SK-N-SH (cell line): ENCODE data around the gene YKT6. TPM values are rescaled to one million over a fixed set of nuclear protein-coding genes. Genes with fewer than 3 reads are reported as not detected.

Source experiments
- CTCF ChIA-PET: fragments of 300-600, 350-600 bp; formaldehyde crosslinking; extraction: SDS; loops from one replicate; lab custom pipeline; 2021; lab: Yijun Ruan, JAX
- POLR2A ChIA-PET: fragments of 350-600 bp; sonication (Branson Sonifier 250); formaldehyde crosslinking; extraction: SDS; loops from one replicate; lab custom pipeline; 2020; ENCODE audit warnings: antibody characterized with exemption, inconsistent platforms; lab: Yijun Ruan, JAX
- DNase-seq: peaks from one replicate; pipeline ENCODE4 v3.0.0; 2012
- H2AFZ ChIP-seq: fragments of 200-600 bp; sonication (generic); 2 replicates; pipeline ENCODE4 v1.8.1; 2016; ENCODE audit warnings: antibody characterized with exemption, mild to moderate bottlenecking, low read depth
- H3F3A ChIP-seq: fragments of 200-600 bp; sonication (generic); replicated peaks from 2 replicates; pipeline ENCODE3; 2016; ENCODE audit warnings: antibody characterized with exemption, mild to moderate bottlenecking; ENCODE audit not compliant: insufficient read depth
- H3K27ac ChIP-seq, 2 experiments: fragments of 200-500 bp in 1 of 2; fragments of 200-600 bp in 1 of 2; sonication (Bioruptor generic) in 1 of 2; sonication (generic), shearing (Covaris generic) in 1 of 2; 2 replicates each; pipeline versions ENCODE4 v1.5.1 to v1.6.1; 2014 to 2016; ENCODE audit warnings: low read depth in 2 of 2, inconsistent platforms in 1 of 2, low read length in 1 of 2, mild to moderate bottlenecking in 1 of 2, mixed read lengths in 1 of 2
- H3K27me3 ChIP-seq: fragments of 200-600 bp; sonication (generic), shearing (Covaris generic); 2 replicates; pipeline ENCODE4 v1.6.1; 2016; ENCODE audit warnings: mixed run types; ENCODE audit not compliant: insufficient read depth
- H3K36me3 ChIP-seq, 2 experiments: fragments of 200-500 bp in 1 of 2; fragments of 200-600 bp in 1 of 2; sonication (Bioruptor generic) in 1 of 2; sonication (generic) in 1 of 2; replicated peaks in 1 of 2; 2 replicates each; pipeline versions ENCODE3 to v1.5.1; 2014 to 2016; ENCODE audit warnings: low read length in 1 of 2, mild to moderate bottlenecking in 1 of 2; ENCODE audit not compliant: insufficient read depth in 2 of 2, control insufficient read depth in 1 of 2
- H3K4me1 ChIP-seq, 2 experiments: fragments of 200-500 bp in 1 of 2; fragments of 200-600 bp in 1 of 2; sonication (Bioruptor generic) in 1 of 2; sonication (generic), shearing (Covaris generic) in 1 of 2; 2 replicates each; pipeline versions ENCODE4 v1.5.1 to v1.6.1; 2014 to 2016; ENCODE audit warnings: low read depth in 1 of 2, low read length in 1 of 2, mixed run types in 1 of 2; ENCODE audit not compliant: insufficient read depth in 2 of 2, control insufficient read depth in 1 of 2
- H3K4me2 ChIP-seq: fragments of 200-600 bp; sonication (generic), shearing (Covaris generic); 2 replicates; pipeline ENCODE4 v1.6.1; 2017; ENCODE audit warnings: mixed run types
- H3K4me3 ChIP-seq, 2 experiments: fragments of 200-500 bp in 1 of 2; fragments of 200-600 bp in 1 of 2; sonication (Bioruptor generic) in 1 of 2; sonication (generic), shearing (Covaris generic) in 1 of 2; 2 replicates each; pipeline versions ENCODE4 v1.5.1 to v1.8.1; 2014 to 2016; ENCODE audit warnings: low read depth in 2 of 2, inconsistent platforms in 1 of 2, low read length in 1 of 2, mild to moderate bottlenecking in 1 of 2, mixed read lengths in 1 of 2, moderate library complexity in 1 of 2
- H3K79me2 ChIP-seq: fragments of 200-600 bp; sonication (generic); 2 replicates; pipeline ENCODE4 v1.8.1; 2017; ENCODE audit warnings: mild to moderate bottlenecking; ENCODE audit not compliant: insufficient read depth
- H3K9ac ChIP-seq: fragments of 200-600 bp; sonication (generic); 2 replicates; pipeline ENCODE4 v1.6.1; 2017; ENCODE audit warnings: mixed run types
- H3K9me2 ChIP-seq: fragments of 200-600 bp; sonication (generic); 2 replicates; pipeline ENCODE4 v1.6.1; 2017; ENCODE audit warnings: mixed run types
- H3K9me3 ChIP-seq: fragments of 200-600 bp; sonication (generic); 2 replicates; pipeline ENCODE4 v1.6.1; 2017; ENCODE audit warnings: mixed run types, mild to moderate bottlenecking, moderate library complexity
- H4K20me1 ChIP-seq: fragments of 200-600 bp; sonication (generic); 2 replicates; pipeline ENCODE4 v1.6.1; 2017; ENCODE audit warnings: mild to moderate bottlenecking, mixed run types; ENCODE audit not compliant: insufficient read depth
- CHD2 ChIP-seq: fragments of 150-350 bp; IDR thresholded peaks from 2 replicates; pipeline ENCODE4 v1.6.1; 2018; ENCODE audit warnings: low read length; ENCODE audit not compliant: partially characterized antibody
- ELF1 ChIP-seq: IDR thresholded peaks from 2 replicates; pipeline ENCODE4 v1.4.0; 2012
- FOXM1 ChIP-seq: IDR thresholded peaks from 2 replicates; pipeline ENCODE4 v1.4.0; 2012; ENCODE audit warnings: low read depth, mild to moderate bottlenecking
- GATA2 ChIP-seq: sonication (generic); formaldehyde crosslinking; IDR thresholded peaks from 2 replicates; pipeline ENCODE4 v1.5.0; 2020; ENCODE audit warnings: mild to moderate bottlenecking, missing genetic modification reagents
- JUND ChIP-seq: IDR thresholded peaks from 2 replicates; pipeline ENCODE4 v1.4.0; 2012
- RAD21 ChIP-seq: IDR thresholded peaks from 2 replicates; pipeline ENCODE4 v1.6.1; 2012; ENCODE audit warnings: mild to moderate bottlenecking, low read length
- SMC3 ChIP-seq: IDR thresholded peaks from 2 replicates; pipeline ENCODE4 v1.6.1; 2012; ENCODE audit warnings: low read depth, low read length, improper control_type of control experiment
- TAF1 ChIP-seq: IDR thresholded peaks from 2 replicates; pipeline ENCODE4 v1.6.1; 2012; ENCODE audit warnings: low read depth, mild to moderate bottlenecking, low read length, moderate library complexity, borderline replicate concordance
- TEAD4 ChIP-seq: IDR thresholded peaks from 2 replicates; pipeline ENCODE4 v1.4.0; 2012; ENCODE audit warnings: mild to moderate bottlenecking, borderline replicate concordance; ENCODE audit not compliant: insufficient read depth
- WGBS: methylation state at CpG from one replicate; pipeline ENCODE4 v1.1.6; 2017; ENCODE audit warnings: low lambda C conversion rate; 5-methylcytosine and 5-hydroxymethylcytosine counted together
- polyA plus RNA-seq, 3 experiments: library from polyadenylated mRNA; depleted of rRNA; stranded (reverse); fragments of >200 nt; gene quantifications; 2 replicates each; pipeline ENCODE4 v1.2.3, GENCODE V29; 2012
- TF ChIP-seq, protein P1 (sequence below): IDR thresholded peaks from 2 replicates; pipeline ENCODE4 v1.6.1; 2012; ENCODE audit warnings: mild to moderate bottlenecking, low read depth, low read length, moderate library complexity
- TF ChIP-seq, protein P2 (sequence below): fragments of 150-350 bp; IDR thresholded peaks from 2 replicates; pipeline ENCODE4 v1.6.1; 2017; ENCODE audit warnings: antibody characterized with exemption, low read length, low read depth, borderline replicate concordance
- TF ChIP-seq, protein P3 (sequence below): IDR thresholded peaks from 2 replicates; pipeline ENCODE4 v1.4.0; 2012; ENCODE audit warnings: low read depth, borderline replicate concordance
- TF ChIP-seq, protein P4 (sequence below): IDR thresholded peaks from 2 replicates; pipeline ENCODE4 v1.4.0; 2012; ENCODE audit warnings: low read depth

Gene YKT6
- polyA plus RNA-seq, 1 of the 3 experiments (the other 2 are of a cell fraction): 170 TPM

DNA sequence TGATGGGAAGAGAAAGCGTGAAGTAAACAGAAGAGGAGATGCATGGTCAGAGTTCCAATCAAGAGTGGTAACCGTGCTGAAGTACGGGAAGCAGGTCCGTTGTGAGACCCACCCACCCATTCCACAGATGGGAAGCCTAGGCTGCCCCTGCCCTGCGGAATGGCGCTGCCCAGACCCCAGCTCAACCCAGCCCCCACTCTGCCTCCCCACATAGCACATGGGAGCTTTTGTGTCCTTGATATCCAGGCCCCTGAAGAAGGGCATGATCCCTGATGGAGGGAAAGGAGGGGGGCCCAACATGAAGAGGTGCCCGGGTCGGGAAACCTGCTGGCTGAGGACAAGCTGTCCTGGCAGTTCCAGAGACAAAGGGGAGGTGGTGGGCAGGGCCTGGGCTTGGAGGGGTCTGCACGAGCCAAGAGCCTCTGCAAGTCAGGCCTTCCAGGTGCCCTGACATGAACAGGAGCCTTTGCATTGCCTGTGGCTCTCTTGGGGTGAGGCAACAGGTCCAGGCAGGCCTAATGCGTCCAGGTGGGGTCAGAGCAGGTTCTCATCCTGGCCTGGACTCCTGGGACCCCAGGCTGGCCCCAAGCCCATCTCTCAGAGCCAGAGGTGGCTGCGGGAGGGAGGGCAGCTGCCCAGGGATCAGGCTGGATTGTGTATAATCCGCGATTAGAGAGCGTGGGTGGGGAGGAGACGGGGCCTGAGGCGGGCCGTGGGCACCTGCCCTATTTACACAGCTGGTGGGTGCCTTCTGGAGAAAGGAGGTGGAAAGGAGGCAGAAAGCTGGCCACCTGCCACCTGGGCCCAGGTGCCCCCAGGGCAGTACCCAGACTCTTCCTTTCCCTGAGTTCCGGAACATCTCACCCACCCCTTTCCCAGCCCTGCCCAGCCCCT, 23.5 kb downstream of the YKT6 start:
- H3K27ac ChIP-seq: peak overlapping the region in 1 of 2 experiments; percentile 50; a peak in 1 of 4 replicates
- no peaks in the 10 kb centered on the region for H3F3A ChIP-seq
- no peaks in the 10 kb centered on the region for H3K9me2 ChIP-seq
- no peaks in the 10 kb centered on the region for H3K79me2 ChIP-seq
- TF ChIP-seq, protein P1, sequence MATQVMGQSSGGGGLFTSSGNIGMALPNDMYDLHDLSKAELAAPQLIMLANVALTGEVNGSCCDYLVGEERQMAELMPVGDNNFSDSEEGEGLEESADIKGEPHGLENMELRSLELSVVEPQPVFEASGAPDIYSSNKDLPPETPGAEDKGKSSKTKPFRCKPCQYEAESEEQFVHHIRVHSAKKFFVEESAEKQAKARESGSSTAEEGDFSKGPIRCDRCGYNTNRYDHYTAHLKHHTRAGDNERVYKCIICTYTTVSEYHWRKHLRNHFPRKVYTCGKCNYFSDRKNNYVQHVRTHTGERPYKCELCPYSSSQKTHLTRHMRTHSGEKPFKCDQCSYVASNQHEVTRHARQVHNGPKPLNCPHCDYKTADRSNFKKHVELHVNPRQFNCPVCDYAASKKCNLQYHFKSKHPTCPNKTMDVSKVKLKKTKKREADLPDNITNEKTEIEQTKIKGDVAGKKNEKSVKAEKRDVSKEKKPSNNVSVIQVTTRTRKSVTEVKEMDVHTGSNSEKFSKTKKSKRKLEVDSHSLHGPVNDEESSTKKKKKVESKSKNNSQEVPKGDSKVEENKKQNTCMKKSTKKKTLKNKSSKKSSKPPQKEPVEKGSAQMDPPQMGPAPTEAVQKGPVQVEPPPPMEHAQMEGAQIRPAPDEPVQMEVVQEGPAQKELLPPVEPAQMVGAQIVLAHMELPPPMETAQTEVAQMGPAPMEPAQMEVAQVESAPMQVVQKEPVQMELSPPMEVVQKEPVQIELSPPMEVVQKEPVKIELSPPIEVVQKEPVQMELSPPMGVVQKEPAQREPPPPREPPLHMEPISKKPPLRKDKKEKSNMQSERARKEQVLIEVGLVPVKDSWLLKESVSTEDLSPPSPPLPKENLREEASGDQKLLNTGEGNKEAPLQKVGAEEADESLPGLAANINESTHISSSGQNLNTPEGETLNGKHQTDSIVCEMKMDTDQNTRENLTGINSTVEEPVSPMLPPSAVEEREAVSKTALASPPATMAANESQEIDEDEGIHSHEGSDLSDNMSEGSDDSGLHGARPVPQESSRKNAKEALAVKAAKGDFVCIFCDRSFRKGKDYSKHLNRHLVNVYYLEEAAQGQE: no peak
- TF ChIP-seq GATA2: peak; percentile 59
- TF ChIP-seq CHD2: no peak
- TF ChIP-seq RAD21: no peak
- H4K20me1 ChIP-seq: no peaks in the 10 kb centered on the region
- H2AFZ ChIP-seq: no peak overlapping the region
- DNase-seq: peak; percentile 64
- ChIA-PET CTCF (interaction anchor here (0.7 to 6.9 kb wide), 8 partner anchors 9 to 341 kb away, joined by 3 to 70 read pairs (median 4); no protein-coding TSS in a partner anchor), POLR2A (interaction anchor here (1.1 to 1.7 kb wide), 2 partner anchors 10 to 12 kb away, joined by 4 to 5 read pairs; no protein-coding TSS in a partner anchor)
- peaks cover 0 to 32% of the 10 kb centered on the region in 2 experiments; a peak in 1 of 4 replicates for H3K4me1 ChIP-seq
- no peaks in the 10 kb centered on the region for H3K9me3 ChIP-seq
- no peak overlapping the region for H3K4me3 ChIP-seq
- no peak overlapping the region for H3K4me2 ChIP-seq
- H3K27me3 ChIP-seq: no peaks in the 10 kb centered on the region
- 64% methylated on average over 15 of the region's 18 CpGs for WGBS
- no peaks in the 10 kb centered on the region for H3K36me3 ChIP-seq
- no peak overlapping the region for H3K9ac ChIP-seq

DNA sequence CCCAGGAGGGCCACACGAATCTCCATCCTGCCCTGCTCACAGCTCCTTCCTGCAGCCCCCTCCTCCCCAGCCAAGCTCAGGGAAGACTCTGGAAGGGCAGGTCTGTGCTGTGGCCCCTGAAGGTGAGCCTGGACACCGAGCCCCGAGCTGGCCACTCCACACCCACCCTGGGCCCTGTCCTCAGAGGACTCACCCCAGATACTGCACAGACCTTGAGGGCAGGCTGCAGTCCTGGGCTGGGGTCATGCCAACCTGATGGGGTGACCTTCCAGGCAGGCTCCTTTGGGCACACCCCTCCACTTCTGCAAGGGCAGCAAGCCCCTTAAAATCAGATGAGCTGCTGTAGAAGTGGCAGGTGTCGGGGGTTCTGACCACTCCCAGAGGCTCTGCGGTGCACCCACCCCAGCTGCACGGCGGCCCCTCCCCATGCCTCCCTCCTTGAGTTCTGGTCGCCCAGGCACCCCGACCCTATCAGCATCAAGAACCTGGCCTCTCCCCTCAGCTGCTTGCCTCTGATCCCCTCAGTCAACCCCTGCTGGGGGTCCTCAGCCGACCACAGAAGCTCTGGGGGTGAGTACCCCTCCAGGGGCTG, 24.3 kb downstream of the YKT6 start:
- CTCF ChIA-PET: interaction anchor here (0.9 to 6.9 kb wide), 4 partner anchors 8 to 29 kb away, joined by 3 to 70 read pairs (median 4); no protein-coding TSS in a partner anchor
- TF ChIP-seq JUND: no peak
- TF ChIP-seq, protein P2, sequence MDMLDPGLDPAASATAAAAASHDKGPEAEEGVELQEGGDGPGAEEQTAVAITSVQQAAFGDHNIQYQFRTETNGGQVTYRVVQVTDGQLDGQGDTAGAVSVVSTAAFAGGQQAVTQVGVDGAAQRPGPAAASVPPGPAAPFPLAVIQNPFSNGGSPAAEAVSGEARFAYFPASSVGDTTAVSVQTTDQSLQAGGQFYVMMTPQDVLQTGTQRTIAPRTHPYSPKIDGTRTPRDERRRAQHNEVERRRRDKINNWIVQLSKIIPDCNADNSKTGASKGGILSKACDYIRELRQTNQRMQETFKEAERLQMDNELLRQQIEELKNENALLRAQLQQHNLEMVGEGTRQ: no peak
- TF ChIP-seq, protein P3, sequence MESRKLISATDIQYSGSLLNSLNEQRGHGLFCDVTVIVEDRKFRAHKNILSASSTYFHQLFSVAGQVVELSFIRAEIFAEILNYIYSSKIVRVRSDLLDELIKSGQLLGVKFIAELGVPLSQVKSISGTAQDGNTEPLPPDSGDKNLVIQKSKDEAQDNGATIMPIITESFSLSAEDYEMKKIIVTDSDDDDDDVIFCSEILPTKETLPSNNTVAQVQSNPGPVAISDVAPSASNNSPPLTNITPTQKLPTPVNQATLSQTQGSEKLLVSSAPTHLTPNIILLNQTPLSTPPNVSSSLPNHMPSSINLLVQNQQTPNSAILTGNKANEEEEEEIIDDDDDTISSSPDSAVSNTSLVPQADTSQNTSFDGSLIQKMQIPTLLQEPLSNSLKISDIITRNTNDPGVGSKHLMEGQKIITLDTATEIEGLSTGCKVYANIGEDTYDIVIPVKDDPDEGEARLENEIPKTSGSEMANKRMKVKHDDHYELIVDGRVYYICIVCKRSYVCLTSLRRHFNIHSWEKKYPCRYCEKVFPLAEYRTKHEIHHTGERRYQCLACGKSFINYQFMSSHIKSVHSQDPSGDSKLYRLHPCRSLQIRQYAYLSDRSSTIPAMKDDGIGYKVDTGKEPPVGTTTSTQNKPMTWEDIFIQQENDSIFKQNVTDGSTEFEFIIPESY: no peak
- TF ChIP-seq ELF1: no peak
- TF ChIP-seq TAF1: no peak
- no peak for TF ChIP-seq SMC3
- TF ChIP-seq, protein P4, sequence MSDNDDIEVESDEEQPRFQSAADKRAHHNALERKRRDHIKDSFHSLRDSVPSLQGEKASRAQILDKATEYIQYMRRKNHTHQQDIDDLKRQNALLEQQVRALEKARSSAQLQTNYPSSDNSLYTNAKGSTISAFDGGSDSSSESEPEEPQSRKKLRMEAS: no peak
- no peak for TF ChIP-seq CHD2
- TF ChIP-seq FOXM1: no peak
- no peak for TF ChIP-seq TEAD4
- Histone ChIP-seq H2AFZ (no peak overlapping the region), H3K4me1 (peaks cover 0 to 38% of the 10 kb centered on the region in 2 experiments; a peak in 1 of 4 replicates), H3K36me3 (no peaks in the 10 kb centered on the region), H3K9ac (no peak overlapping the region), H3K9me2 (no peaks in the 10 kb centered on the region), H3K79me2 (no peaks in the 10 kb centered on the region), H3K27me3 (no peaks in the 10 kb centered on the region), H3K4me2 (no peak overlapping the region), H3K4me3 (no peak overlapping the region), H3K9me3 (no peaks in the 10 kb centered on the region), H4K20me1 (no peaks in the 10 kb centered on the region), H3K27ac (peak overlapping the region in 1 of 2 experiments; percentile 50; a peak in 1 of 4 replicates), H3F3A (no peaks in the 10 kb centered on the region)
- peak; percentile 44 for DNase-seq
- WGBS: 50% methylated on average over 4 of the region's 10 CpGs
- POLR2A ChIA-PET: interaction anchor here (1.1 kb wide), 1 partner anchor 11 kb away, joined by 4 read pairs; no protein-coding TSS in a partner anchor
